GF-D8 (cell line): ENCODE results near the gene NAPEPLD.
A peak's percentile ranks its signal among the peaks of the same experiment; 100 is the strongest.
"Not testable (repeated sequence)": the region's sequence is repeated elsewhere in the genome, so short reads cannot be mapped to it uniquely, and the experiment has no call there.

Experiments used
- DNase-seq: peaks from one replicate; lab custom pipeline; 2025; lab: John Stamatoyannopoulos, UW

Gene NAPEPLD

DNA sequence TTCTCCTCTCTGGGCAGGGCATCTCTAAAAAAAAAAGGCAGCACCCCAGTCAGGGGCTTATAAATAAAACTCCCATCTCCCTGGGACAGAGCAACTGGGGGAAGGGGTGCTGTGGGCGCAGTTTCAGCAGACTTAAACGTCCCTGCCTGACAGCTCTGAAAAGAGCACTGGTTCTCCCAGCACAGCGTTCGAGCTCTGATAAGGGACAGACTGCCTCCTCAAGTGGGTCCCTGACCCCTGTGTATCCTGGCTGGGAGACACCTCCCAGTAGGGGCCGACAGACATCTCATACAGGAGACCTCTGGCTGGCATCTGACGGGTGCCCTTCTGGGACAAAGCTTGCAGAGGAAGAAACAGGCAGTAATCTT lies 42.2 kb downstream of the NAPEPLD start:
- not testable (repeated sequence) for DNase-seq

DNA sequence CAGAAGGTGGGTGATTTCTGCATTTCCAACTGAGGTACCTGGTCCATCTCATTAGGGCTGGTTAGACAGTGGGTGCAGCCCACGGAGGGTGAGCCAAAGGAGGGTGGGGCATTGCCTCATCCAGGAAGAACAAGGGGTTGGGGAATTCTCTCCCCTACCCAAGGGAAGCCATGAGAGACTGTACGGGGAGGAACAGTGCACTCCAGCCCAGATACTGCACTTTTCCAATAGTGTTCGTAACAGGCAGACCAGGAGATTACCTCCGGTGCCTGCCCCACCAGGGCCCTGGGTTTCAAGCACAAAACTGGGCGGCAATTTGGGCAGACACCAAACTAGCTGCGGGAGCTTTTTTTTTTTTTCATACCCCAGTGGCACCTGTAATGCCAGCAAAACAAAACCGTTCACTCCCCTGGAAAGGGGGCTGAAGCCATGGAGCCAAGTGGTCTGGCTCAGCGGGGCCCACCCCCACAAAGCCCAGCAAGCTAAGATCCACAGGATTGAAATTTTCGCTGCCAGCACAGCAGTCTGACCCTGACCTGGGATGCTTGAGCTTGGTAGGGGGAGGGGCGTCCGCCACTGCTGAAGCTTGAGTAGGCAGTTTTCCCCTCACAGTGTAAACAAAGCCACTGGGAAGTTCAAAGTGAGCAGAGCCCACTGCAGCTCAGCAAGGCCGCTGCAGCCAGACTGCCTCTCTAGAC lies 42.7 kb downstream of the NAPEPLD start:
- no peak for DNase-seq

- DNase-seq: no peak
Observed at GRCh38 chr7:103101543-103101942, 47.4 kb downstream of the NAPEPLD start.

- DNase-seq: no peak
Observed at GRCh38 chr7:103100348-103100747, 48.6 kb downstream of the NAPEPLD start.

DNA sequence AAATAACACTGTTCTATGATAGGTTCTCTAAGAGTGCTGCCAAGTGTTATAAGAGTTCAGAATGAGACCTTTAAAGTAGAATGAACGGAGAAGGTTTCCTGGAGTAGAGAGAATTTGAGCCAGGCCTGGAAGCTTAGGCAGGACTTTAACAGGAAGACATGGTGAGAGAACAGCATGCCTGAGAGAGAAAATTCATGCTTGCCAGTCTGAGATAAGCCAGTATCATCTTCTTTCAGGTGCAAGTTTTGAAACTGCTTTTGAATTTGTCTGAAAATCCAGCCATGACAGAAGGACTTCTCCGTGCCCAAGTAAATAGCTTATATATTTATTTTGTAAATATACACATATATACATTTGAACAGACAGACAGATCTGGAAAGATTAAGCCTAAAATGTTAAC lies 51.9 kb downstream of the NAPEPLD start:
- no peak for DNase-seq

DNA sequence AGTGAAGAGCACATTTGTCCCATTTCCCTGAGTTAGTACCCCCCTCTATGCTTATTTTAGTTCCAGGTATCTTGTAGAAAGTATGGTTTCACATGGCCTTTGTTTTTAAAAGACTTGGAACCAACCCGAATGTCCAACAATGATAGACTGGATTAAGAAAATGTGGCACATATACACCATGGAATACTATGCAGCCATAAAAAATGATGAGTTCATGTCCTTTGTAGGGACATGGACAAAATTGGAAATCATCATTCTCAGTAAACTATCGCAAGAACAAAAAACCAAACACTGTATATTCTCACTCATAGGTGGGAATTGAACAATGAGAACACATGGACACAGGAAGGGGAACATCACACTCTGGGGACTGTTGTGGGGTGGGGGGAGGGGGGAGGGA lies 53.3 kb downstream of the NAPEPLD start:
- DNase-seq: not testable (repeated sequence)

- no peak for DNase-seq
Observed at GRCh38 chr7:103094102-103094501, 54.8 kb downstream of the NAPEPLD start.

DNA sequence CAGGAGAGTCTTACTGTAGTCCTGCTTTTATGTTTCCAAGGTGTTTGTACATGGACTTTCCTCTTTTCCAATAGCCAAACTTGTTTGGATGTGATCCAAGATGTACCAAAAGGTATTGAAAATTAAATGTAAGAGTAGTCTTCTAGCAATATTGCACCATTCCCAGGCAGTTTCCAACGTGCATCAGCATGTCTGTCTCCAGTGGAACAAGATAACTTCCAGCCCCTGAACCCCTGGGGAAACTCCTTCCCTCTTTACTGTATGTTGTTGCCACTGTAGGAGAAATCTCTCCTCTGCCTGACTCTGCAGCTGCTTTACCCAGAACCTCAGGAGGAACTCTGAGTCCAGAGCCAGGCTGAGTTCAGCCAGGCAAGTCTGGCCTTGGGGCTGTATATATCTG lies 55.5 kb downstream of the NAPEPLD start:
- DNase-seq: no peak

DNA sequence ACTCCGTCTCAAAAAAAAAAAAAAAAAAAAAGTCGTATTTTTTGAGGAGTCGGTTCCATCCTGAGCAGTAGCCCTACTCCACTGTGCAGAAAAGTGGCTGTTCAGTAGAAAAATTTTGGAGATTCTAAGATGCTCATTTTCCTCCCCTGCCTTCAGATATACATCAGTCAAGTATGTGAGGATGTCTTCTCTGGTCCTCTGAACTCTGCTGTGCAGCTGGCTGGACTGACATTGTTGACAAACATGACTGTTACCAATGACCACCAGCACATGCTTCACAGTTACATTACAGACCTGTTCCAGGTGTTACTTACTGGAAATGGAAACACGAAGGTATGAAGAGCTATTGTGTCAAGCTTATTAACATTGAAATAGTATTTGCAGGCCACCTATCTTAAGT lies 56.6 kb downstream of the NAPEPLD start:
- DNase-seq: not testable (repeated sequence)

DNA sequence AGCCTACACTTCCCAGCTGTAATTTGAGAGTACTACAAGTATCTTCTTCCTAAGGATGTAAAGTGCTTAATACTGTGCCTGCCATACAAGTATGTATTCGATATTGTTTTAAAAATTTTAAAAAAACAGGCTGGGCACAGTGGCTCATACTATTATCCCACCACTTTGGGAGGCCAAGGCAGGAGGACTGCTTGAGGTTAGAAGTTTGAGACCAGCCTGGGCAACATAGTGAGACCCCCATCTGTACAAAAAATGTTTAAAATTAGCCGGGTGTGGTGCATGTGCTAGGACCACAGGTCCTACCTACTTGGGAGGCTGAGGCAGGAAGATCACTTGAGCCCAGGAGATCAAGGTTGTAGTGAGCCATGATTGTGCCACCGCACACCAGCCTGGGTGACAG lies 65.7 kb downstream of the NAPEPLD start:
- DNase-seq: no peak

GRCh38 chr7:103082497-103082896 lies 66.4 kb downstream of the NAPEPLD start:
- DNase-seq: no peak

DNA sequence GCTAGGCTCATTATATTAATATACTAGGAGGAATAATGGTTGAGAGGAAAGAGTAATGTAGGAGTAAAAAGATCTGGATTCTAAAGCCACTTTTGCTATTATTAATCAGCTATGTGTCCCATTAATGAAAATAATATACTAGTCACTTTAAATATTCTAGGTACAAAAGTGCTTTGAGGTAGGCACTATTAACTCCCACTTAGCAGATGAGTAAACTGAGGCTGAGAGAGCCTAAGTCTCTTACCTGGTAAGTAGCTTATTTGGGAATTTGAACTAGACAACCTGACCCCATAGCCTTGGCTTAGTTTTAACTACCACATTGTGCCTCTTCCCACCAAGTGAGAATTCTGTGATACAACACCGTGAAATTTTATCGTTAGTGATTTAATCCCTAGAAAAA lies 68.0 kb downstream of the NAPEPLD start:
- DNase-seq: no peak

GRCh38 chr7:103079836-103080235 lies 69.1 kb downstream of the NAPEPLD start:
- no peak for DNase-seq

DNA sequence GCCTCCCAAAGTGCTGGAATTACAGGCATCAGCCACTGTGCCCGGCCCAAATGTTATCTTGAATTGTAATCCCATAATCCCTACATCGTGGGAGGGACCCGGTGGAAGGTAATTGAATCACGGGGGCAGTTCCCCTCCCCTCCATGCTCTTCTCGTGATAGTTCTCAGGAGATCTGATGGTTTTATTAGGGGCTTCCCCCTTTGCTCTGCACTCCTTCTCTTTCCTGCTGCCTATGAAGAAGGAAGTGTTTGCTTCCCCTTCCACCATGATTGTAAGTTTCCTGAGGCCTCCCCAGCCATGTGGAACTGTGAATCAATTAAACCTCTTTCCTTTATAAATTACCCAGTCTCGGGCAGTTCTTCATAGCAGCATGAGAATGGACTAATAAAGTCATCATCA lies 70.7 kb downstream of the NAPEPLD start:
- DNase-seq: not testable (repeated sequence)

DNA sequence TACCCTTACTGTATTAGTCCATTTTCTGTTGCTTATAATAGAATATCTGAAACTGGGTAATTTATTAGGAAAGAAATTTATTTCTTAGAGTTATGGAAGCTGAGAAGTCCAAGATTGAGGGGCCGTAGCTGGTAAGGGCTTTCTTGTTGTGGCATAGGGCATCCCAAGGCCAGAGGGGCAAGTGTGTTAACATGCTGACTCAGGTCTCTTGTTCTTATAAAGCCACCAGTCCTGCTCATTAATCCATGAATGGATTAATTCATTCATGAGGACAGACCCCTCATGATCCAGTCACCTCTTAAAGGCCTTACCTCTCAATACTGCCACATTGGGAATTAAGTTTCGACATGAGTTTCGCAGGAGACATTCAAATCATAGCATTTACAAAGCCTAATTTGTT lies 71.6 kb downstream of the NAPEPLD start:
- no peak for DNase-seq

GRCh38 chr7:103076764-103077163 lies 72.1 kb downstream of the NAPEPLD start:
- no peak for DNase-seq

GRCh38 chr7:103075337-103075918 lies 73.5 kb downstream of the NAPEPLD start:
- no peak for DNase-seq

- DNase-seq: peak; percentile 89
Observed at GRCh38 chr7:103074519-103075336, 74.2 kb downstream of the NAPEPLD start, which contains the start of the genes ARMC10 and FBXL13. ARMC10 (plus strand) TSS chr7:103075140; CDS start chr7:103075273, 133 bp downstream. FBXL13 (minus strand) TSS chr7:103074796.

GRCh38 chr7:103073989-103074518 lies 74.8 kb downstream of the NAPEPLD start:
- DNase-seq: no peak

DNA sequence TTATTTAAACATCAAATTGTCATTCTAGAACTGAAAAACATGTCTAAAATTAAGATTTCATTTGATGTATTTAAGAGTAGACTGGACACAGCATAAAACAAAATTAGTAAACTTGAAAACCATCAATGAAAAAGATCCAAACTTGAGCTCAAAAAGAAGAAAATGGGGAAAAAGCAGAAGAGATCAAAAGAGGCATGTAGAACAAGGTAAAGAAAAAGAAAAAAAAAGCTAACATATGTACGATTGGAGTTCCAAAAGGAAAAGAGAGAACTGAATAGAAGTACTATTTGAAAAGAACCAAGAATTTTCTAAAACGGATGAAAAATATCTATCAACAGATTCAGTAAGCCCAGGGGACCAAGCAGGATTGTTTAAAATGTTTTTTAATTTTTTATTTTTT lies 77.9 kb downstream of the NAPEPLD start:
- no peak for DNase-seq

DNA sequence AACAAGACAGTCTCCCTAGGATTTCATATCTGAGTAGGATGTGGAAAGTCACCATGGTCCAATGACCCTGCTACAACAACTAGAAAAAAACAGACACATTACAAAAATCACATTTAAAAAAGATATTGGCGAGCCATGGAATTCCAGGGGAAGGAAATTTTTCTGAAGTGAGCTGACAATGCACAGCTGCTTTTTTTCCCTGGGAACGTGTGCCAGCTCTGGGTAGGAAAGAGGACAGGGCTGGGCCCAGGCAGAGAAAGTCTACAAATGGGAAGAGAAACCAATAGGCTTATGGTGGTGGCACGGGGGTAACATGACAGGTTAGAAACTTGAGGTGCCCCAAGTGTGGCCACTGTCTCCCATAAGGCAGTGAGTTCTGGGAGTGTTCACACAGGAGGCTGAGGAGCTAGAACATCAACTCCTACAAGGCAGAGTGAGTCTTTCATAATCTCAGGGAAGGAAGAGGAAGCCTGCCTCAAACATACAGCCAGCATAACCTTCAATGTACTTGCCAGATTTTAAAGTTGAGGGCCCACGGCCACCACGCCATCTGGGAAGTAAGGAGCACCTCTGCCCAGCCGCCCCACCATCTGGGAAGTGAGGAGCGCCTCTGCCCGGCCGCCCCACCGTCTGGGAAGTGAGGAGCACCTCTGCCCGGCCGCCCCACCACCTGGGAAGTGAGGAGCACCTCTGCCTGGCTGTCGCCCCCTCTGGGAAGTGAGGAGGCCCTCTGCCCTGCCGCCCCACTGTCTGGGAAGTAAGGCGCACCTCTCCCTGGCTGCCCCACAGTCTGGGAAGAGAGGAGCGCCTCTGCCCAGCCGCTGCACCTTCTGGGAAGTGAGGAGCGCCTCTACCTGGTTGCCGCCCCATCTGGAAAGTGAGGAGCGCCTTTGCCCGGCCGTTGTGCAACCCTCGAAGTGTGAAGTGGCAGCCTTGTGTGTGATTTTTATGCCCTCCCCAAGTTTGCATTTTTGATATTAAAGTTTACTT lies 80.2 kb downstream of the NAPEPLD start:
- no peak for DNase-seq
